HCT116 (cell line): Measurements from ENCODE around the gene RIOX2. TPM values are rescaled to one million over a fixed set of nuclear protein-coding genes. Genes with fewer than 3 reads are reported as not detected.

Source experiments
- ATAC-seq: fragments of 200-7000 bp; cut with Tn5 transposase; 2 replicates; pipeline ENCODE4 v1.9.1; 2020; ENCODE audit warnings: mild to moderate bottlenecking, moderate library complexity
- BruUV-seq: library from RNA; stranded (reverse); fragments of 400-500 nt; replicated peaks from 2 replicates; lab custom pipeline; 2021; lab: Mats Ljungman, UMichigan
- CTCF ChIA-PET: fragments of 300-600 bp; sonication (Branson Sonifier 250); formaldehyde crosslinking; loops from one replicate; lab custom pipeline; 2021; ENCODE audit warnings: antibody characterized with exemption; lab: Charles Lee
- POLR2A ChIA-PET: fragments of 300-600, 350-600 bp; sonication (Branson Sonifier 250); formaldehyde crosslinking; loops from one replicate; lab custom pipeline; 2021; ENCODE audit warnings: antibody characterized with exemption; lab: Charles Lee
- RAD21 ChIA-PET, 2 experiments: fragments of 300-600 bp; sonication (Branson Sonifier 250); formaldehyde crosslinking; loops; one replicate each; lab custom pipeline; 2023; ENCODE audit warnings: low total read pairs in 2 of 2; ENCODE audit not compliant: uncharacterized antibody in 2 of 2, unreplicated experiment in 2 of 2, low non-redundant PET in 1 of 2; lab: Charles Lee
- DNase-seq: peaks from one replicate; pipeline ENCODE4 v3.0.0-alpha.2; 2010; ENCODE audit warnings: low read depth, low spot score
- H2AFZ ChIP-seq: fragments of 200-600 bp; shearing (Covaris generic), sonication (generic); 2 replicates; pipeline ENCODE4 v1.6.1; 2017; ENCODE audit warnings: low read depth, mixed run types, mixed read lengths, antibody characterized with exemption, low read length; ENCODE audit not compliant: poor library complexity, severe bottlenecking
- H3K27ac ChIP-seq: 2 replicates; pipeline ENCODE4 v1.5.1; 2012; ENCODE audit warnings: low read depth, low read length
- H3K27me3 ChIP-seq: fragments of 200-600 bp; sonication (generic); 2 replicates; pipeline ENCODE4 v1.6.1; 2016; ENCODE audit warnings: mixed run types, low read length, mixed read lengths; ENCODE audit not compliant: insufficient read depth
- H3K36me3 ChIP-seq, 2 experiments: fragments of 200-500 bp in 1 of 2; fragments of 200-600 bp in 1 of 2; sonication (Bioruptor generic) in 1 of 2; sonication (generic) in 1 of 2; 2 replicates each; pipeline versions ENCODE4 v1.5.1 to v1.6.1; 2014 to 2016; ENCODE audit warnings: low read length in 2 of 2, inconsistent platforms in 1 of 2, mixed read lengths in 1 of 2, mixed run types in 1 of 2; ENCODE audit not compliant: insufficient read depth in 2 of 2, control insufficient read depth in 1 of 2
- H3K4me1 ChIP-seq, 2 experiments: fragments of 200-600 bp in 1 of 2; sonication (generic) in 1 of 2; 2 replicates each; pipeline versions ENCODE4 v1.5.1 to v1.6.1; 2012 to 2017; ENCODE audit warnings: low read length in 2 of 2, inconsistent platforms in 1 of 2, mild to moderate bottlenecking in 1 of 2, mixed read lengths in 1 of 2, mixed run types in 1 of 2, moderate library complexity in 1 of 2; ENCODE audit not compliant: insufficient read depth in 2 of 2, control insufficient read depth in 1 of 2
- H3K4me2 ChIP-seq: fragments of 200-600 bp; sonication (generic); 2 replicates; pipeline ENCODE4 v1.6.1; 2017; ENCODE audit warnings: mixed run types, low read length, mixed read lengths
- H3K4me3 ChIP-seq, 2 experiments: fragments of 200-600 bp in 1 of 2; sonication (generic) in 1 of 2; replicated peaks in 1 of 2; 2 replicates each; pipeline ENCODE4 v1.5.1; 2011 to 2016; ENCODE audit warnings: low read length in 2 of 2, control low read depth in 1 of 2, low read depth in 1 of 2, mild to moderate bottlenecking in 1 of 2, mixed read lengths in 1 of 2, mixed run types in 1 of 2
- H3K79me2 ChIP-seq: fragments of 200-600 bp; sonication (generic); 2 replicates; pipeline ENCODE4 v1.6.1; 2017; ENCODE audit warnings: mild to moderate bottlenecking, mixed run types, low read length, moderate library complexity, mixed read lengths; ENCODE audit not compliant: insufficient read depth
- H3K9ac ChIP-seq: fragments of 200-600 bp; sonication (generic); 2 replicates; pipeline ENCODE4 v1.6.1; 2016; ENCODE audit warnings: low read length, mixed read lengths
- H3K9me2 ChIP-seq: fragments of 200-600 bp; sonication (generic), shearing (Covaris generic); 2 replicates; pipeline ENCODE4 v1.6.1; 2017; ENCODE audit warnings: mixed run types, mild to moderate bottlenecking, moderate library complexity; ENCODE audit not compliant: insufficient read depth
- H3K9me3 ChIP-seq, 2 experiments: fragments of 200-500 bp in 1 of 2; fragments of 200-600 bp in 1 of 2; sonication (Bioruptor generic) in 1 of 2; sonication (generic) in 1 of 2; 2 replicates each; pipeline ENCODE4 v1.6.1; 2014 to 2017; ENCODE audit warnings: low read length in 2 of 2, mixed read lengths in 2 of 2, inconsistent platforms in 1 of 2, low read depth in 1 of 2, mild to moderate bottlenecking in 1 of 2, mixed run types in 1 of 2, moderate library complexity in 1 of 2; ENCODE audit not compliant: control insufficient read depth in 1 of 2, insufficient read depth in 1 of 2
- H4K20me1 ChIP-seq: fragments of 200-600 bp; sonication (generic), shearing (Covaris generic); 2 replicates; pipeline ENCODE4 v1.6.1; 2017; ENCODE audit warnings: mixed run types, mild to moderate bottlenecking, moderate library complexity; ENCODE audit not compliant: insufficient read depth
- ATF3 ChIP-seq: IDR thresholded peaks from 2 replicates; pipeline ENCODE4 v1.6.1; 2012
- ELF1 ChIP-seq: IDR thresholded peaks from 2 replicates; pipeline ENCODE4 v1.6.1; 2012; ENCODE audit warnings: low read depth, borderline replicate concordance
- EZH2phosphoT487 ChIP-seq: fragments of 200-600 bp; IDR thresholded peaks from 2 replicates; pipeline ENCODE4 v1.6.1; 2018; ENCODE audit warnings: antibody characterized with exemption, borderline replicate concordance
- POLR2A ChIP-seq: IDR thresholded peaks from 2 replicates; pipeline ENCODE4 v1.7.0; 2011; ENCODE audit warnings: borderline replicate concordance; ENCODE audit not compliant: insufficient read depth, insufficient read length; ENCODE audit errors: extremely low read depth
- POLR2AphosphoS5 ChIP-seq: IDR thresholded peaks from 2 replicates; pipeline ENCODE4 v1.6.1; 2011; ENCODE audit warnings: mild to moderate bottlenecking, low read depth, low read length, moderate library complexity
- RAD21 ChIP-seq: IDR thresholded peaks from 2 replicates; pipeline ENCODE4 v1.6.1; 2012; ENCODE audit warnings: low read depth, mild to moderate bottlenecking
- REST ChIP-seq: IDR thresholded peaks from 2 replicates; pipeline ENCODE4 v1.6.1; 2012; ENCODE audit warnings: low read depth
- SIN3A ChIP-seq: IDR thresholded peaks from 2 replicates; pipeline ENCODE4 v1.6.1; 2012; ENCODE audit warnings: low read depth
- SP1 ChIP-seq: IDR thresholded peaks from 2 replicates; pipeline ENCODE4 v1.6.1; 2012; ENCODE audit warnings: low read depth
- TCF7L2 ChIP-seq: IDR thresholded peaks from 2 replicates; pipeline ENCODE4 v1.7.0; 2011; ENCODE audit warnings: borderline replicate concordance, inconsistent platforms; ENCODE audit not compliant: insufficient read depth, insufficient read length; ENCODE audit errors: extremely low read depth
- YY1 ChIP-seq: IDR thresholded peaks from 2 replicates; pipeline ENCODE4 v1.6.1; 2011; ENCODE audit warnings: low read length, low read depth, moderate library complexity, mild to moderate bottlenecking; ENCODE audit not compliant: insufficient replicate concordance; ENCODE audit errors: extremely low read depth
- ZBTB33 ChIP-seq: IDR thresholded peaks from 2 replicates; pipeline ENCODE4 v1.6.1; 2011; ENCODE audit warnings: mild to moderate bottlenecking, low read length, moderate library complexity; ENCODE audit not compliant: insufficient replicate concordance; ENCODE audit errors: extremely low read depth
- ZFX ChIP-seq: fragments of 450-650 bp; IDR thresholded peaks from 2 replicates; pipeline ENCODE4 v1.6.1; 2017
- ZNF274 ChIP-seq: fragments of 200-500 bp; sonication (Bioruptor generic); IDR thresholded peaks from 2 replicates; pipeline ENCODE4 v1.6.1; 2014; ENCODE audit warnings: mild to moderate bottlenecking, low read depth, low read length, inconsistent platforms
- intact Hi-C: fragments of 100-400 bp; cut with micrococcal nuclease; formaldehyde crosslinking; loops from 2 replicates; pipeline ENCODE4 v1.10.0; 2022
- total RNA-seq: library from RNA; stranded (reverse); gene quantifications from one replicate; pipeline ENCODE4 v1.2.1, GENCODE V29; 2021; ENCODE audit not compliant: unreplicated experiment

The RIOX2 gene
- total RNA-seq, 1 experiment from 2014 or later: 39.1 TPM

- ChIA-PET CTCF (no interaction called here), RAD21 (no interaction called here)
- intact Hi-C loops: no loop called here
Observed at GRCh38 chr3:97999103-97999502, 26.9 kb upstream of the RIOX2 start.

GRCh38 chr3:97996988-97997387, 24.8 kb upstream of the RIOX2 start:
- Histone ChIP-seq H3K4me1 (no peaks in the 10 kb centered on the region), H3K4me3 (no peak overlapping the region), H3K27ac (no peak overlapping the region), H3K27me3 (no peaks in the 10 kb centered on the region), H4K20me1 (no peaks in the 10 kb centered on the region), H3K9me3 (no peaks in the 10 kb centered on the region), H3K79me2 (no peaks in the 10 kb centered on the region), H3K9me2 (no peaks in the 10 kb centered on the region), H2AFZ (no peak overlapping the region), H3K9ac (no peak overlapping the region), H3K4me2 (no peak overlapping the region), H3K36me3 (no peaks in the 10 kb centered on the region)
- intact Hi-C loops: no loop called here
- TF ChIP-seq REST (no peak), ZBTB33 (no peak), POLR2A (no peak), ELF1 (no peak), ZNF274 (no peak), ZFX (no peak), ATF3 (no peak), RAD21 (no peak), YY1 (no peak), SIN3A (no peak), POLR2AphosphoS5 (no peak), SP1 (no peak), EZH2phosphoT487 (no peak)
- no peak for DNase-seq
- CTCF ChIA-PET: no interaction called here
- BruUV-seq: no TSS peak
- POLR2A ChIA-PET: no interaction called here
- RAD21 ChIA-PET: no interaction called here
- no peak for ATAC-seq

More at GRCh38 chr3:97999103-97999502, 26.9 kb upstream of the RIOX2 start:
- H3K9ac ChIP-seq: no peak overlapping the region
- no peak overlapping the region for H3K4me3 ChIP-seq
- POLR2A ChIA-PET: no interaction called here
- DNase-seq: no peak
- no peaks in the 10 kb centered on the region for H3K4me1 ChIP-seq
- no peaks in the 10 kb centered on the region for H3K79me2 ChIP-seq
- no peaks in the 10 kb centered on the region for H3K9me3 ChIP-seq
- H3K4me2 ChIP-seq: no peak overlapping the region
- no TSS peak for BruUV-seq
- H2AFZ ChIP-seq: no peak overlapping the region
- TF ChIP-seq TCF7L2: no peak
- no peak for TF ChIP-seq ZNF274
- TF ChIP-seq POLR2A: no peak
- H3K9me2 ChIP-seq: no peaks in the 10 kb centered on the region
- no peak overlapping the region for H3K27ac ChIP-seq
- no peaks in the 10 kb centered on the region for H4K20me1 ChIP-seq
- no peaks in the 10 kb centered on the region for H3K36me3 ChIP-seq
- H3K27me3 ChIP-seq: no peaks in the 10 kb centered on the region
- ATAC-seq: no peak
